ENCODE data around the gene SSBP3. TPM values are rescaled to one million over a fixed set of nuclear protein-coding genes. Genes with fewer than 3 reads are reported as not detected.

SSBP3 gene
- total RNA-seq, 3 donors from 2014 or later (not counting 1 experiment from before 2014, with no cell fraction given) = 162 to 224 (median 164) TPM

DNA sequence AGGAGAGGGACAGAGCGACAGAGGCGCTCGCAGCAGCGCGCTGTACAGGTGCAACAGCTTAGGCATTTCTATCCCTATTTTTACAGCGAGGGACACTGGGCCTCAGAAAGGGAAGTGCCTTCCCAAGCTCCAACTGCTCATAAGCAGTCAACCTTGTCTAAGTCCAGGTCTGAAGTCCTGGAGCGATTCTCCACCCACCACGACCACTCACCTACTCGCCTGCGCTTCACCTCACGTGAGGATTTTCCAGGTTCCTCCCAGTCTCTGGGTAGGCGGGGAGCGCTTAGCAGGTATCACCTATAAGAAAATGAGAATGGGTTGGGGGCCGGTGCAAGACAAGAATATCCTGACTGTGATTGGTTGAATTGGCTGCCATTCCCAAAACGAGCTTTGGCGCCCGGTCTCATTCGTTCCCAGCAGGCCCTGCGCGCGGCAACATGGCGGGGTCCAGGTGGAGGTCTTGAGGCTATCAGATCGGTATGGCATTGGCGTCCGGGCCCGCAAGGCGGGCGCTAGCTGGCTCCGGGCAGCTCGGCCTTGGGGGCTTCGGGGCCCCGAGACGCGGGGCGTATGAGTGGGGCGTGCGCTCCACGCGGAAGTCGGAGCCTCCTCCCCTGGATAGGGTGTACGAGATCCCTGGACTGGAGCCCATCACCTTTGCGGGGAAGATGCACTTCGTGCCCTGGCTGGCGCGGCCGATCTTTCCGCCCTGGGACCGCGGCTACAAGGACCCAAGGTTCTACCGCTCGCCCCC lies 206.3 kb downstream of the SSBP3 start, which contains the start of the genes CYB5RL and MRPL37:
Gene CYB5RL (minus strand): TSS at position 266 of the 754 bp plus-strand sequence. CDS start 4,414 bp downstream, outside the sequence.
Gene MRPL37 (plus strand): TSS at position 403 of the 754 bp plus-strand sequence. CDS start 77 bp downstream, at position 480.
- Histone ChIP-seq H3K27me3 (ENCODE audit: control insufficient read depth, insufficient read depth, low read length) (no peaks in the 10 kb centered on the region), H3K27ac (ENCODE audit: low read length) (peak within 1 kb of the TSS; percentile 50), H3K36me3 (ENCODE audit: control insufficient read depth, insufficient read depth, low read length) (peaks cover under 1% of the 10 kb centered on the region), H3K4me1 (ENCODE audit: control insufficient read depth, insufficient read depth, low read length) (peaks cover 13% of the 10 kb centered on the region), H3K9me3 (ENCODE audit: control insufficient read depth, insufficient read depth, low read length) (no peaks in the 10 kb centered on the region), H3K4me3 (ENCODE audit: low read length) (peak within 1 kb of the TSS; percentile 83)
- Mint-ChIP-seq H3K4me3 (peak within 1 kb of the TSS; percentile 92), H3K9me3 (no peaks in the 10 kb centered on the region), H3K27ac (peak within 1 kb of the TSS; percentile 84 to 90), H3K27me3 (ENCODE audit: low read depth in 2 of 2) (no peaks in the 10 kb centered on the region), H3K36me3 (no peaks in the 10 kb centered on the region), H3K4me1 (peaks cover 34 to 36% of the 10 kb centered on the region in 2 donors)
- DNase-seq (peak; percentile 78 to 95), ATAC-seq (peak; percentile 96 to 97 (median 96))
- intact Hi-C loops (cut with micrococcal nuclease) = loop anchor here (1.0 to 10.0 kb wide), 2 partner anchors 207 to 285 kb away; no protein-coding TSS in a partner anchor
- under 1% methylated on average over 51 of the region's 51 CpGs for WGBS (ENCODE audit: insufficient coverage)
- TF ChIP-seq, protein P1, sequence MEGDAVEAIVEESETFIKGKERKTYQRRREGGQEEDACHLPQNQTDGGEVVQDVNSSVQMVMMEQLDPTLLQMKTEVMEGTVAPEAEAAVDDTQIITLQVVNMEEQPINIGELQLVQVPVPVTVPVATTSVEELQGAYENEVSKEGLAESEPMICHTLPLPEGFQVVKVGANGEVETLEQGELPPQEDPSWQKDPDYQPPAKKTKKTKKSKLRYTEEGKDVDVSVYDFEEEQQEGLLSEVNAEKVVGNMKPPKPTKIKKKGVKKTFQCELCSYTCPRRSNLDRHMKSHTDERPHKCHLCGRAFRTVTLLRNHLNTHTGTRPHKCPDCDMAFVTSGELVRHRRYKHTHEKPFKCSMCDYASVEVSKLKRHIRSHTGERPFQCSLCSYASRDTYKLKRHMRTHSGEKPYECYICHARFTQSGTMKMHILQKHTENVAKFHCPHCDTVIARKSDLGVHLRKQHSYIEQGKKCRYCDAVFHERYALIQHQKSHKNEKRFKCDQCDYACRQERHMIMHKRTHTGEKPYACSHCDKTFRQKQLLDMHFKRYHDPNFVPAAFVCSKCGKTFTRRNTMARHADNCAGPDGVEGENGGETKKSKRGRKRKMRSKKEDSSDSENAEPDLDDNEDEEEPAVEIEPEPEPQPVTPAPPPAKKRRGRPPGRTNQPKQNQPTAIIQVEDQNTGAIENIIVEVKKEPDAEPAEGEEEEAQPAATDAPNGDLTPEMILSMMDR (IDR thresholded peaks at IDR 0.05) = no peak

DNA sequence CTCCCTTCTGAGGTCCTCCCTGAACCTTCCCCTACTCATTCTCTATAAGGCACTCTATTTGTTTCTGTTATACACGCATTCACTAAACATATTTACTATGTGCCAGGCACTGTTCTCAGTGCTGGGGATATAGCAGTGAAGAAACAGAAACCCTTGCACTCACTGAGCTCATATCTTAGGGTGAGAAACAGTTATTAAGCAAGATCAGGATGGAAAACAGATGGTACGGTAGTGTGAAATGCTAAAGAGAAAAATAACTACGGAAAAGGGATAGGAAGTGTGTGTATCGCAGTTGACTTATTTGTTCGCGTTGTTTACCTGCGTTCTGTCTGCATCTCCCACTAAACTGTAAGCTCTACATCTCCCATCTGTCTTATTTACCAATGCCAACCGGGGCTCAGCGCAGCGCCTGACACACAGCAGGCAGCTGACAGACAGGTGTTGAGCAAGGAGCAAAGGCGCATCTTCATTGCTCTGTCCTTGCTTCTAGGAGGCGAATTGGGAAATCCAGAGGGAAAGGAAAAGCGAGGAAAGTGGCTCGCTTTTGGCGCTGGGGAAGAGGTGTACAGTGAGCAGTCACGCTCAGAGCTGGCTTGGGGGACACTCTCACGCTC lies 206.9 kb downstream of the SSBP3 start:
- ATAC-seq (no peak), DNase-seq (no peak)
- peak overlapping the region; percentile 83 for H3K4me3 ChIP-seq (ENCODE audit: low read length)
- no peaks in the 10 kb centered on the region for H3K27me3 ChIP-seq (ENCODE audit: control insufficient read depth, insufficient read depth, low read length)
- Mint-ChIP-seq H3K27ac (peak overlapping the region; percentile 84 to 90), H3K27me3 (ENCODE audit: low read depth in 2 of 2) (no peaks in the 10 kb centered on the region), H3K4me3 (peak overlapping the region; percentile 92), H3K4me1 (peaks cover 32 to 36% of the 10 kb centered on the region in 2 donors), H3K9me3 (no peaks in the 10 kb centered on the region), H3K36me3 (no peaks in the 10 kb centered on the region)
- H3K36me3 ChIP-seq (ENCODE audit: control insufficient read depth, insufficient read depth, low read length) = peaks cover 3% of the 10 kb centered on the region
- intact Hi-C loops (cut with micrococcal nuclease) = no loop called here
- 12% methylated on average over 17 of the region's 17 CpGs for WGBS (ENCODE audit: insufficient coverage)
- H3K4me1 ChIP-seq (ENCODE audit: control insufficient read depth, insufficient read depth, low read length) = peaks cover 13% of the 10 kb centered on the region
- TF ChIP-seq, protein P1 (IDR thresholded peaks at IDR 0.05) = no peak
- no peaks in the 10 kb centered on the region for H3K9me3 ChIP-seq (ENCODE audit: control insufficient read depth, insufficient read depth, low read length)
- H3K27ac ChIP-seq (ENCODE audit: low read length) = no peak overlapping the region

DNA sequence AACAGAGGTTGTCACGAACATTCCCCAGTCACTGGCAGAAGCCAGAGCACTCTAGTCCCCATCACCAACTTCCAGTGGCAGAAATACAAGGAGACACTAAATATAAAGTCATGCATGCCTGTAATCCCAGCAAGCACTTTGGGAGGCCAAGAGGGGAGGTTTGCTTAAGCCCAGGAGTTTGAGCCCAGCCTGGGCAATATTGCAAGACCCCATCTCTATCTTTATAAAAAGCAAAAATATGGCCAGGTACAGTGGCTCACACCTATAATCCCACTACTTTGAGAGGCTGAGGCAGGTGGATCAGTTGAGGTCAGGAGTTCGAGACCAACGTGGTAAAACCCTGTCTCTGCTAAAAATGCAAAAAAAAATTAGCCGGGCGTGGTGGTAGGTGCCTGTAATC lies 212.7 kb downstream of the SSBP3 start:
- Mint-ChIP-seq H3K27me3 (ENCODE audit: low read depth in 2 of 2) (no peaks in the 10 kb centered on the region), H3K36me3 (no peaks in the 10 kb centered on the region), H3K4me1 (no peaks in the 10 kb centered on the region), H3K27ac (no peak overlapping the region), H3K9me3 (no peaks in the 10 kb centered on the region), H3K4me3 (no peak overlapping the region)
- 98% methylated on average over 5 of the region's 5 CpGs for WGBS (ENCODE audit: insufficient coverage)
- no peak for ATAC-seq
- Histone ChIP-seq H3K9me3 (ENCODE audit: control insufficient read depth, insufficient read depth, low read length) (no peaks in the 10 kb centered on the region), H3K27me3 (ENCODE audit: control insufficient read depth, insufficient read depth, low read length) (no peaks in the 10 kb centered on the region), H3K27ac (ENCODE audit: low read length) (no peak overlapping the region), H3K4me1 (ENCODE audit: control insufficient read depth, insufficient read depth, low read length) (no peaks in the 10 kb centered on the region), H3K36me3 (ENCODE audit: control insufficient read depth, insufficient read depth, low read length) (peaks cover 10% of the 10 kb centered on the region), H3K4me3 (ENCODE audit: low read length) (no peak overlapping the region)
- TF ChIP-seq, protein P1 (IDR thresholded peaks at IDR 0.05) = no peak
- no peak for DNase-seq
- intact Hi-C loops (cut with micrococcal nuclease) = no loop called here

Measured in natural killer cell (primary cell).